Suprapubic skin (tissue), 4 donors: Measurements from ENCODE around the gene GALNT3. TPM values are rescaled to one million over a fixed set of nuclear protein-coding genes. Genes with fewer than 3 reads are reported as not detected.

Source experiments
- DNase-seq, 2 donors: peaks; one replicate each; pipeline ENCODE4 v3.0.0-alpha.2; 2019; ENCODE audit warnings: low spot score in 2 of 2
- H3K27ac ChIP-seq: fragments of 200-600 bp; sonication (generic); one replicate; pipeline ENCODE4 v1.5.1; 2019
- H3K27me3 ChIP-seq: fragments of 200-600 bp; sonication (generic); one replicate; pipeline ENCODE4 v1.5.1; 2019
- H3K36me3 ChIP-seq: fragments of 200-600 bp; sonication (generic); one replicate; pipeline ENCODE4 v1.5.1; 2019
- H3K4me1 ChIP-seq: fragments of 200-600 bp; sonication (generic); one replicate; pipeline ENCODE4 v1.5.1; 2019
- H3K4me3 ChIP-seq: fragments of 200-600 bp; sonication (generic); one replicate; pipeline ENCODE4 v1.5.1; 2019; ENCODE audit warnings: mild to moderate bottlenecking
- H3K9me3 ChIP-seq: fragments of 200-600 bp; sonication (generic); one replicate; pipeline ENCODE4 v1.5.1; 2019
- EP300 ChIP-seq: sonication (generic); formaldehyde crosslinking; IDR thresholded peaks from one replicate; pipeline ENCODE4 v1.6.1; 2017; ENCODE audit warnings: antibody characterized with exemption
- POLR2A ChIP-seq, 2 donors: fragments of 450-650 bp; IDR thresholded peaks; one replicate each; pipeline ENCODE4 v1.6.1; 2017; ENCODE audit warnings: antibody characterized with exemption in 2 of 2, mild to moderate bottlenecking in 2 of 2, moderate library complexity in 2 of 2
- POLR2AphosphoS5 ChIP-seq, 3 donors: sonication (generic); formaldehyde crosslinking; IDR thresholded peaks; one replicate each; pipeline ENCODE4 v1.6.1; 2017; ENCODE audit warnings: antibody characterized with exemption in 3 of 3
- WGBS: methylation state at CpG from one replicate; pipeline ENCODE4 v1.1.5; 2018; 5-methylcytosine and 5-hydroxymethylcytosine counted together
- total RNA-seq, 4 donors: library from RNA; depleted of rRNA; stranded (reverse); fragments of >200 nt; gene quantifications; one replicate each; pipeline ENCODE4 v1.1.0, GENCODE V29; 2016
- TF ChIP-seq, protein P1 (sequence below), 2 donors: fragments of 200-600 bp in 1 of 2; fragments of 450-650 bp in 1 of 2; sonication (generic) in 1 of 2; IDR thresholded peaks; one replicate each; pipeline ENCODE4 v1.5.1; 2016 to 2019; ENCODE audit warnings: antibody characterized with exemption in 2 of 2, mild to moderate bottlenecking in 1 of 2, moderate library complexity in 1 of 2

The GALNT3 gene
- total RNA-seq, 4 donors from 2014 or later = 14.9 to 24.0 (median 15.9) TPM

DNA sequence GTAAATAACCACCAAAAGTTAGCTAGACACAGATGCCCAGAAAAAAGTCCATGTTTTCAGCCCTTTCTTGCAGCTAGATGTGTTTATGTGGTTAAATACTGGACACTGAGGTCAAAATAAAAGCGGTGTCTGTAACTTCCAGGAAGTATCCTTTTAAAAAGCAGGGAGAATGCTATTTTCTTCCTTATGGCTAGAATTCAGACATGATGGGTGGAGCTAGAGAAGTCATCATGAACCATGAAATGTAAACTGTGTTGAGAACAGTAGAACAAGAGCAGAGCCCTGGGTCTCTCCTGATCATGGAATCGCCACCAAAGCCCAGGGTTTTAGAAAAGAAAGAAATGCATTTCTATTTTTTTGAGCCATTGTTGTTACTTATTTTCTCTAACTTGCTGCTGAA lies 41.3 kb upstream of the GALNT3 start:
- no peak overlapping the region for H3K27ac ChIP-seq
- 80% methylated on average over 2 of the region's 2 CpGs for WGBS
- no peak for DNase-seq
- H3K9me3 ChIP-seq = no peaks in the 10 kb centered on the region
- no peaks in the 10 kb centered on the region for H3K36me3 ChIP-seq
- no peaks in the 10 kb centered on the region for H3K4me1 ChIP-seq
- TF ChIP-seq, protein P1, sequence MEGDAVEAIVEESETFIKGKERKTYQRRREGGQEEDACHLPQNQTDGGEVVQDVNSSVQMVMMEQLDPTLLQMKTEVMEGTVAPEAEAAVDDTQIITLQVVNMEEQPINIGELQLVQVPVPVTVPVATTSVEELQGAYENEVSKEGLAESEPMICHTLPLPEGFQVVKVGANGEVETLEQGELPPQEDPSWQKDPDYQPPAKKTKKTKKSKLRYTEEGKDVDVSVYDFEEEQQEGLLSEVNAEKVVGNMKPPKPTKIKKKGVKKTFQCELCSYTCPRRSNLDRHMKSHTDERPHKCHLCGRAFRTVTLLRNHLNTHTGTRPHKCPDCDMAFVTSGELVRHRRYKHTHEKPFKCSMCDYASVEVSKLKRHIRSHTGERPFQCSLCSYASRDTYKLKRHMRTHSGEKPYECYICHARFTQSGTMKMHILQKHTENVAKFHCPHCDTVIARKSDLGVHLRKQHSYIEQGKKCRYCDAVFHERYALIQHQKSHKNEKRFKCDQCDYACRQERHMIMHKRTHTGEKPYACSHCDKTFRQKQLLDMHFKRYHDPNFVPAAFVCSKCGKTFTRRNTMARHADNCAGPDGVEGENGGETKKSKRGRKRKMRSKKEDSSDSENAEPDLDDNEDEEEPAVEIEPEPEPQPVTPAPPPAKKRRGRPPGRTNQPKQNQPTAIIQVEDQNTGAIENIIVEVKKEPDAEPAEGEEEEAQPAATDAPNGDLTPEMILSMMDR (IDR thresholded peaks at IDR 0.05) = no peak
- no peak for TF ChIP-seq POLR2AphosphoS5 (IDR thresholded peaks at IDR 0.05)
- no peak for TF ChIP-seq EP300
- TF ChIP-seq POLR2A (IDR thresholded peaks at IDR 0.05) = no peak
- H3K27me3 ChIP-seq = no peaks in the 10 kb centered on the region
- H3K4me3 ChIP-seq = no peak overlapping the region

DNA sequence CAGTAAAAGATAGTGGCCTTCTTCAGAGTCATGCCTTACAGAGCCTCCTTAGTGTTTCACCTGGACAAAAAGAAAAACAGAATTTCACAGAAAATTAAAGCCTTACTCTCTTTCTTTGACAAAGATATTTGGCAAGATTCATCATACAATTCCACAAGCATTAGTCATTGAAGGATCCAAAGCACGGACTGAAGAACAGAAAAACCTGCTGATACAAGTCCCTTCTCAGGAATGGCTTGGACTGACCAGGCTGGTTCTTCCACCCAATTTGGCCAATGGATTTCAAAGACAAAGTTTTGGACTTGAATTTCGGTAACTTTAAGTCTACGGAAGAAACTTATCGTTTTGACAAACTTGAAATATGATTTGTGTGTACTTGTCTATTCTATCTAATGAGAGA lies 39.1 kb upstream of the GALNT3 start:
- H3K27ac ChIP-seq = no peak overlapping the region

DNA sequence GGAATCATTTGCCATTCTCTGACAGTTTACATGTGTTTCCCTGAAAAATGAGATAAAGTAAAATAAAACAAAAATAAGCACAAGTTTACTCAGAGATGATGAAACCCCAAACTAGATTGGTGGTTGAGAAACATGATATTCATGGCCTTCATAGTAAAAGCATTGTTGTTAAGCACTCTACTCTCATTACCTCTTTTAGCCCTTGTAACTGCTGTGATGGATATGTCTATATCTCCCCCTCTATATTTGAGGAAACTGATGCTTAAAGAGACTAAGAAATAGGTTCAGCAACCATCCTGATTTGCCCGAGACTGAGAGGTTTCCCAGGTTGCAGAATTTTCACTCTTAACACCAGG lies 33.9 kb upstream of the GALNT3 start:
- 80% methylated on average over 1 of the region's 1 CpG for WGBS

More for the DNA sequence above, 39.1 kb upstream of the GALNT3 start:
- TF ChIP-seq POLR2AphosphoS5 (IDR thresholded peaks at IDR 0.05) (no peak), POLR2A (IDR thresholded peaks at IDR 0.05) (no peak), EP300 (no peak)
- TF ChIP-seq, protein P1 (IDR thresholded peaks at IDR 0.05) = no peak
- H3K9me3 ChIP-seq = no peaks in the 10 kb centered on the region
- no peaks in the 10 kb centered on the region for H3K27me3 ChIP-seq
- DNase-seq = no peak
- no peaks in the 10 kb centered on the region for H3K4me1 ChIP-seq
- 61% methylated on average over 4 of the region's 4 CpGs for WGBS
- no peak overlapping the region for H3K4me3 ChIP-seq
- no peaks in the 10 kb centered on the region for H3K36me3 ChIP-seq

DNA sequence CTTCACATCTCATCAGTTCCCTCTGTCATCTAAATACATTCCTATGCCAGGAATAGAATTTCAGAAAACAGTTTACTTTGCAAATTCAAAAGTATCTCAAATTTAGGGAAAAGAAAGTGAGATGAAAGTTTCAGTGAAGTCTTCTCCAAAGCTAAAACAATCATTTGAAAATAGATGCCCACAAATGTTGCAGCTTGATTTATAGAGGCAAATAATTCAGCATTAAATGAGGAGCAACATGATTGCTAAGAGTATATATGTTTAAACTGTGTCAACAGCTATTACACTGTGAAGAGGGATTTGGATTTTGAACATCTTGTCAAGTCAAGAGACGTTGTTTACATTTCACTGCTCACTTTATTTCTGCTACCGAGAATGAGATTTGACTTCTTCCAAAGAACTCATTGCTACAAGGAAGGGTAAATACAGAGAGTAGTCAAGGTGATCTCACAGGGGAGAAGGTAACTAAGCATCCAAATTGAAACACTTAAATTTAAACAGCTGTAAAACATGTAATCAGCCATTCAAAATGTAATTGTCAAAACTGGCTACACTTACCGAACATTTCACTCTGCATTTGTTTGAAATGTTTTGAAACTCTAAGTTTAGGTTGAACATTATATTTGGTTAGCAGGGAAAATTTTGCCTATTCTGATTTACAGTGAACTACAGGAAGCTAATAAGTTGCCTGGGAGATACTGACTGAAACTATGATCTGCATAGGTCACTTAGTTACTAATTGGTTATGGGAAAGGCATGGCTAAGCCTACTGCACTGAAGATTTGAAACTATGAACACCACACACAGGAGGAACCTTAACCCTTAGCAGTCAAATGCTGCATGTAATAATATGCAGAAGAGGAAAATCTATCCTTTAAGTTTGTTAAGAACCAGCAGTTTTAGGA lies 33.2 kb upstream of the GALNT3 start:
- 91% methylated on average over 3 of the region's 3 CpGs for WGBS
- no peak overlapping the region for H3K27ac ChIP-seq
- H3K4me3 ChIP-seq = no peak overlapping the region
- no peaks in the 10 kb centered on the region for H3K36me3 ChIP-seq
- H3K27me3 ChIP-seq = no peaks in the 10 kb centered on the region
- TF ChIP-seq, protein P1 (IDR thresholded peaks at IDR 0.05) = no peak
- TF ChIP-seq POLR2AphosphoS5 (IDR thresholded peaks at IDR 0.05) = no peak
- no peak for TF ChIP-seq POLR2A (IDR thresholded peaks at IDR 0.05)
- no peak for TF ChIP-seq EP300
- no peaks in the 10 kb centered on the region for H3K4me1 ChIP-seq
- no peaks in the 10 kb centered on the region for H3K9me3 ChIP-seq
- no peak for DNase-seq

More for the DNA sequence above, 33.9 kb upstream of the GALNT3 start:
- DNase-seq = no peak
- Histone ChIP-seq H3K36me3 (no peaks in the 10 kb centered on the region), H3K27me3 (no peaks in the 10 kb centered on the region), H3K27ac (no peak overlapping the region), H3K4me3 (no peak overlapping the region), H3K9me3 (no peaks in the 10 kb centered on the region), H3K4me1 (no peaks in the 10 kb centered on the region)
- TF ChIP-seq, protein P1 (IDR thresholded peaks at IDR 0.05) = no peak
- TF ChIP-seq POLR2AphosphoS5 (IDR thresholded peaks at IDR 0.05) = no peak
- no peak for TF ChIP-seq EP300
- no peak for TF ChIP-seq POLR2A (IDR thresholded peaks at IDR 0.05)

DNA sequence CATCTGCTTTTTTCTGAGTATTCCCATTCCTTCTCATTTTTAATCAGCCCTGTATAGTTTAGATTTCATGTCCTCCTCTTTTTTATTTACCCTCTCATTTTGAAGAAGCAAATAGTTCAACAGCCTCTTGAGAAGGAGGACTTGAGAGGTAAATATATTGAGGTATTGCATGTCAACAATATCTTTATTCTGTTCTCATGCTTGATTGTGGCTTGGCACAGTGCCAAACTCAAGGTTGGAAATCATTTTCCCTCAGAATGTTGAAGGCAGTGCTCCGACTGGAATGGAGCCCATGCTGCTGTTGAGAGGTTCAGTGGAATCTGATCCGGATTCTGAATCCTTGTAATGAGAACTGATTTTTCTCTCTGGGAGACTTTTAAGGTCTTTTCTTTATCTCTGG lies 31.0 kb upstream of the GALNT3 start:
- no peaks in the 10 kb centered on the region for H3K9me3 ChIP-seq
- H3K27me3 ChIP-seq = no peaks in the 10 kb centered on the region
- TF ChIP-seq, protein P1 (IDR thresholded peaks at IDR 0.05) = no peak
- no peak for TF ChIP-seq EP300
- TF ChIP-seq POLR2AphosphoS5 (IDR thresholded peaks at IDR 0.05) = no peak
- no peak for TF ChIP-seq POLR2A (IDR thresholded peaks at IDR 0.05)
- no peak for DNase-seq
- 12% methylated on average over 2 of the region's 2 CpGs for WGBS
- H3K36me3 ChIP-seq = no peaks in the 10 kb centered on the region
- H3K4me1 ChIP-seq = no peaks in the 10 kb centered on the region
- H3K4me3 ChIP-seq = no peak overlapping the region
- H3K27ac ChIP-seq = no peak overlapping the region
